GM23338 (cell line): Measurements from ENCODE around the gene SLC16A7. TPM values are rescaled to one million over a fixed set of nuclear protein-coding genes. Genes with fewer than 3 reads are reported as not detected.

Experiments
- ATAC-seq: fragments of 200-7000 bp; cut with Tn5 transposase; 3 replicates; pipeline ENCODE4 v1.9.1; 2020
- DNase-seq: peaks from one replicate; pipeline ENCODE4 v3.0.0-alpha.2; 2015; ENCODE audit warnings: low spot score
- H2AFZ ChIP-seq: fragments of 200-600 bp; sonication (generic); 2 replicates; pipeline ENCODE4 v1.8.0; 2016; ENCODE audit warnings: antibody characterized with exemption, mild to moderate bottlenecking, moderate library complexity
- H3F3A ChIP-seq: fragments of 200-600 bp; sonication (generic); replicated peaks from 2 replicates; pipeline ENCODE4 v1.8.0; 2017; ENCODE audit warnings: antibody characterized with exemption, mixed run types, low read depth
- H3K27ac ChIP-seq: fragments of 200-600 bp; sonication (generic); 2 replicates; pipeline ENCODE4 v1.6.1; 2016; ENCODE audit warnings: low read depth
- H3K27me3 ChIP-seq: fragments of 200-600 bp; sonication (generic); 2 replicates; pipeline ENCODE4 v1.8.0; 2016; ENCODE audit warnings: mild to moderate bottlenecking, mixed run types, moderate library complexity; ENCODE audit not compliant: insufficient read depth
- H3K36me3 ChIP-seq: fragments of 200-600 bp; sonication (generic); 2 replicates; pipeline ENCODE4 v1.8.0; 2016; ENCODE audit warnings: mild to moderate bottlenecking; ENCODE audit not compliant: insufficient read depth
- H3K4me1 ChIP-seq: fragments of 200-600 bp; sonication (generic); 2 replicates; pipeline ENCODE4 v1.8.0; 2016; ENCODE audit warnings: mild to moderate bottlenecking, moderate library complexity; ENCODE audit not compliant: insufficient read depth
- H3K4me2 ChIP-seq: fragments of 200-600 bp; sonication (generic); 2 replicates; pipeline ENCODE4 v1.7.1; 2017; ENCODE audit warnings: mixed run types
- H3K4me3 ChIP-seq: fragments of 200-600 bp; sonication (generic); 2 replicates; pipeline ENCODE4 v1.6.1; 2016; ENCODE audit warnings: mixed run types
- H3K79me2 ChIP-seq: fragments of 200-600 bp; sonication (generic); replicated peaks from 2 replicates; pipeline ENCODE4 v1.8.0; 2017; ENCODE audit warnings: mild to moderate bottlenecking; ENCODE audit not compliant: insufficient read depth
- H3K9me2 ChIP-seq: fragments of 200-600 bp; sonication (generic); 2 replicates; pipeline ENCODE4 v1.8.0; 2017; ENCODE audit not compliant: insufficient read depth
- H4K20me1 ChIP-seq: fragments of 200-600 bp; sonication (generic); replicated peaks from 2 replicates; pipeline ENCODE4 v1.8.0; 2017; ENCODE audit warnings: mild to moderate bottlenecking; ENCODE audit not compliant: insufficient read depth
- H3K27ac Mint-ChIP-seq: 2 replicates; pipeline ENCODE4 v1.8.0; 2020; ENCODE audit warnings: inconsistent platforms, mild to moderate bottlenecking, moderate library complexity, mixed read lengths
- H3K27me3 Mint-ChIP-seq: 3 replicates; pipeline ENCODE4 v1.8.0; 2022; ENCODE audit warnings: low read depth, mild to moderate bottlenecking, moderate library complexity, mixed read lengths, inconsistent platforms; ENCODE audit not compliant: insufficient read depth, poor library complexity
- H3K36me3 Mint-ChIP-seq: 3 replicates; pipeline ENCODE4 v1.8.0; 2021; ENCODE audit warnings: low read depth, mild to moderate bottlenecking, inconsistent platforms, moderate library complexity, mixed read lengths
- H3K4me1 Mint-ChIP-seq: 3 replicates; pipeline ENCODE4 v1.8.0; 2020; ENCODE audit warnings: mild to moderate bottlenecking, inconsistent platforms, mixed read lengths
- H3K4me3 Mint-ChIP-seq: 3 replicates; pipeline ENCODE4 v1.8.0; 2021; ENCODE audit warnings: moderate library complexity, mild to moderate bottlenecking, inconsistent platforms, mixed read lengths
- H3K9me3 Mint-ChIP-seq: 3 replicates; pipeline ENCODE4 v1.8.0; 2020; ENCODE audit warnings: moderate library complexity, mild to moderate bottlenecking, inconsistent platforms, mixed read lengths
- CREB1 ChIP-seq: fragments of 250-450 bp; sonication (Bioruptor Pico); IDR thresholded peaks from 2 replicates; pipeline ENCODE4 v1.5.0; 2020; ENCODE audit warnings: low read depth, mild to moderate bottlenecking, moderate library complexity
- EZH2 ChIP-seq: fragments of 200-600 bp; sonication (generic); IDR thresholded peaks from one replicate; pipeline ENCODE4 v1.8.0; 2017; ENCODE audit warnings: antibody characterized with exemption, mild to moderate bottlenecking, low read depth; ENCODE audit not compliant: unreplicated experiment
- EZH2phosphoT487 ChIP-seq: fragments of 200-600 bp; sonication (generic); IDR thresholded peaks from one replicate; pipeline ENCODE4 v1.8.1; 2018; ENCODE audit warnings: antibody characterized with exemption; ENCODE audit not compliant: unreplicated experiment
- JUNB ChIP-seq: IDR thresholded peaks from one replicate; pipeline ENCODE4 v1.6.1; 2016; ENCODE audit warnings: antibody characterized with exemption; ENCODE audit not compliant: unreplicated experiment
- NANOG ChIP-seq: IDR thresholded peaks from 2 replicates; pipeline ENCODE4 v1.6.1; 2016; ENCODE audit warnings: antibody characterized with exemption, borderline replicate concordance
- POLR2AphosphoS5 ChIP-seq: IDR thresholded peaks from 2 replicates; pipeline ENCODE4 v1.6.1; 2016; ENCODE audit warnings: antibody characterized with exemption, low read depth
- STAT1 ChIP-seq: IDR thresholded peaks from one replicate; pipeline ENCODE4 v1.6.1; 2016; ENCODE audit warnings: antibody characterized with exemption; ENCODE audit not compliant: unreplicated experiment
- ZNF114 ChIP-seq: fragments of 250-450 bp; sonication (Bioruptor Pico); IDR thresholded peaks from 2 replicates; pipeline ENCODE4 v1.5.0; 2020; ENCODE audit warnings: mild to moderate bottlenecking, moderate library complexity
- ZNF331 ChIP-seq: fragments of 250-450 bp; sonication (Bioruptor Pico); IDR thresholded peaks from 2 replicates; pipeline ENCODE4 v1.5.0; 2020; ENCODE audit warnings: low read depth, mild to moderate bottlenecking, moderate library complexity
- polyA plus RNA-seq: library from polyadenylated mRNA; unstranded; fragments of >200 nt; fragmentation: Nextera tagmentation; extraction: Ambion mirVana; gene quantifications from 2 replicates; pipeline ENCODE4 v1.2.1, GENCODE V29; 2016
- total RNA-seq: library from RNA; depleted of rRNA; stranded (reverse); fragments of >200 nt; shearing (Covaris generic); gene quantifications from 2 replicates; pipeline ENCODE4 v1.2.3, GENCODE V29; 2014
- TF ChIP-seq, protein P1 (sequence below): IDR thresholded peaks from 2 replicates; pipeline ENCODE4 v1.6.1; 2016; ENCODE audit warnings: antibody characterized with exemption
- TF ChIP-seq, protein P2 (sequence below), 2 experiments: fragments of 200-600 bp in 1 of 2; sonication (generic) in 1 of 2; conservative IDR thresholded peaks; 2 replicates each; pipeline versions ENCODE4 v1.5.1 to v1.6.1; 2016 to 2017; ENCODE audit warnings: antibody characterized with exemption in 2 of 2, low read depth in 2 of 2, mild to moderate bottlenecking in 2 of 2, moderate library complexity in 1 of 2
- TF ChIP-seq, protein P3 (sequence below): IDR thresholded peaks from one replicate; pipeline ENCODE4 v1.6.1; 2018; ENCODE audit warnings: antibody characterized with exemption; ENCODE audit not compliant: unreplicated experiment
- TF ChIP-seq, protein P4 (sequence below): fragments of 250-450 bp; sonication (Bioruptor Pico); IDR thresholded peaks from 2 replicates; pipeline ENCODE4 v1.5.0; 2020; ENCODE audit warnings: mild to moderate bottlenecking, moderate library complexity

SLC16A7 gene
- total and polyA plus RNA-seq, 2 experiments from 2014 or later: 2.8 to 4.3 TPM

DNA sequence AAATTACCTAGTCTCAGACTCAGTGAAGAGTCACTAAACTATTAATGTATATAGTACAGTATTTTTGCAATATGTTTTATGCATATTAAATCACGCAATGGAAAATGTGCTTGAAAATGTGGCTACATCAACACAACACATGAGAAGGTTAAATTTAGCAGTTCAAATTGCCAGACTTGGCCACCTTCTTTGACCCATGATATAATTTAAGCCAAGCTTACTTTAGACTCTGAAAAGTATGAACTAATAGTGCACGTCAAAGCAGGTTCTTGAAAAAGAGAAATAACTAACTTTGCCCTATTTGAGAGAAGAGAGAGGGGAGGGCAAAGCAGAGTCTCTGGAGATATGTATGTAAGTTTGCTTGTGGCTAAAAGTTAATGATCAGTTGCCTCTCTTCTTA is 68.7 kb downstream of the SLC16A7 start:
- no peak overlapping the region for H3K27ac Mint-ChIP-seq
- H3K4me2 ChIP-seq: no peak overlapping the region
- ATAC-seq (no peak), DNase-seq (no peak)
- no peaks in the 10 kb centered on the region for H3K36me3 ChIP-seq
- no peak overlapping the region for H2AFZ ChIP-seq
- no peak overlapping the region for H3K4me3 Mint-ChIP-seq
- H3K79me2 ChIP-seq: no peaks in the 10 kb centered on the region
- H3K9me3 Mint-ChIP-seq: peaks cover 33% of the 10 kb centered on the region
- H3K27me3 Mint-ChIP-seq: no peaks in the 10 kb centered on the region
- no peaks in the 10 kb centered on the region for H3K4me1 ChIP-seq
- H3K4me3 ChIP-seq: no peak overlapping the region
- H3K27me3 ChIP-seq: no peaks in the 10 kb centered on the region
- H3K4me1 Mint-ChIP-seq: no peaks in the 10 kb centered on the region
- H3K36me3 Mint-ChIP-seq: peaks cover 31% of the 10 kb centered on the region
- TF ChIP-seq, protein P1, sequence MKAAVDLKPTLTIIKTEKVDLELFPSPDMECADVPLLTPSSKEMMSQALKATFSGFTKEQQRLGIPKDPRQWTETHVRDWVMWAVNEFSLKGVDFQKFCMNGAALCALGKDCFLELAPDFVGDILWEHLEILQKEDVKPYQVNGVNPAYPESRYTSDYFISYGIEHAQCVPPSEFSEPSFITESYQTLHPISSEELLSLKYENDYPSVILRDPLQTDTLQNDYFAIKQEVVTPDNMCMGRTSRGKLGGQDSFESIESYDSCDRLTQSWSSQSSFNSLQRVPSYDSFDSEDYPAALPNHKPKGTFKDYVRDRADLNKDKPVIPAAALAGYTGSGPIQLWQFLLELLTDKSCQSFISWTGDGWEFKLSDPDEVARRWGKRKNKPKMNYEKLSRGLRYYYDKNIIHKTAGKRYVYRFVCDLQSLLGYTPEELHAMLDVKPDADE: no peak
- no peak for TF ChIP-seq NANOG
- no peak for TF ChIP-seq EZH2
- TF ChIP-seq STAT1: no peak
- no peak for TF ChIP-seq POLR2AphosphoS5
- TF ChIP-seq EZH2phosphoT487: no peak
- TF ChIP-seq ZNF331 (CRISPR knock-in tag): no peak
- TF ChIP-seq, protein P2, sequence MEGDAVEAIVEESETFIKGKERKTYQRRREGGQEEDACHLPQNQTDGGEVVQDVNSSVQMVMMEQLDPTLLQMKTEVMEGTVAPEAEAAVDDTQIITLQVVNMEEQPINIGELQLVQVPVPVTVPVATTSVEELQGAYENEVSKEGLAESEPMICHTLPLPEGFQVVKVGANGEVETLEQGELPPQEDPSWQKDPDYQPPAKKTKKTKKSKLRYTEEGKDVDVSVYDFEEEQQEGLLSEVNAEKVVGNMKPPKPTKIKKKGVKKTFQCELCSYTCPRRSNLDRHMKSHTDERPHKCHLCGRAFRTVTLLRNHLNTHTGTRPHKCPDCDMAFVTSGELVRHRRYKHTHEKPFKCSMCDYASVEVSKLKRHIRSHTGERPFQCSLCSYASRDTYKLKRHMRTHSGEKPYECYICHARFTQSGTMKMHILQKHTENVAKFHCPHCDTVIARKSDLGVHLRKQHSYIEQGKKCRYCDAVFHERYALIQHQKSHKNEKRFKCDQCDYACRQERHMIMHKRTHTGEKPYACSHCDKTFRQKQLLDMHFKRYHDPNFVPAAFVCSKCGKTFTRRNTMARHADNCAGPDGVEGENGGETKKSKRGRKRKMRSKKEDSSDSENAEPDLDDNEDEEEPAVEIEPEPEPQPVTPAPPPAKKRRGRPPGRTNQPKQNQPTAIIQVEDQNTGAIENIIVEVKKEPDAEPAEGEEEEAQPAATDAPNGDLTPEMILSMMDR (conservative IDR thresholded peaks at IDR 0.05; ENCODE audit: low read depth in 2 of 2): no peak
- TF ChIP-seq CREB1: no peak
- no peak for TF ChIP-seq JUNB
- TF ChIP-seq, protein P3, sequence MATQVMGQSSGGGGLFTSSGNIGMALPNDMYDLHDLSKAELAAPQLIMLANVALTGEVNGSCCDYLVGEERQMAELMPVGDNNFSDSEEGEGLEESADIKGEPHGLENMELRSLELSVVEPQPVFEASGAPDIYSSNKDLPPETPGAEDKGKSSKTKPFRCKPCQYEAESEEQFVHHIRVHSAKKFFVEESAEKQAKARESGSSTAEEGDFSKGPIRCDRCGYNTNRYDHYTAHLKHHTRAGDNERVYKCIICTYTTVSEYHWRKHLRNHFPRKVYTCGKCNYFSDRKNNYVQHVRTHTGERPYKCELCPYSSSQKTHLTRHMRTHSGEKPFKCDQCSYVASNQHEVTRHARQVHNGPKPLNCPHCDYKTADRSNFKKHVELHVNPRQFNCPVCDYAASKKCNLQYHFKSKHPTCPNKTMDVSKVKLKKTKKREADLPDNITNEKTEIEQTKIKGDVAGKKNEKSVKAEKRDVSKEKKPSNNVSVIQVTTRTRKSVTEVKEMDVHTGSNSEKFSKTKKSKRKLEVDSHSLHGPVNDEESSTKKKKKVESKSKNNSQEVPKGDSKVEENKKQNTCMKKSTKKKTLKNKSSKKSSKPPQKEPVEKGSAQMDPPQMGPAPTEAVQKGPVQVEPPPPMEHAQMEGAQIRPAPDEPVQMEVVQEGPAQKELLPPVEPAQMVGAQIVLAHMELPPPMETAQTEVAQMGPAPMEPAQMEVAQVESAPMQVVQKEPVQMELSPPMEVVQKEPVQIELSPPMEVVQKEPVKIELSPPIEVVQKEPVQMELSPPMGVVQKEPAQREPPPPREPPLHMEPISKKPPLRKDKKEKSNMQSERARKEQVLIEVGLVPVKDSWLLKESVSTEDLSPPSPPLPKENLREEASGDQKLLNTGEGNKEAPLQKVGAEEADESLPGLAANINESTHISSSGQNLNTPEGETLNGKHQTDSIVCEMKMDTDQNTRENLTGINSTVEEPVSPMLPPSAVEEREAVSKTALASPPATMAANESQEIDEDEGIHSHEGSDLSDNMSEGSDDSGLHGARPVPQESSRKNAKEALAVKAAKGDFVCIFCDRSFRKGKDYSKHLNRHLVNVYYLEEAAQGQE: no peak
- TF ChIP-seq ZNF114 (CRISPR knock-in tag): no peak
- TF ChIP-seq, protein P4, sequence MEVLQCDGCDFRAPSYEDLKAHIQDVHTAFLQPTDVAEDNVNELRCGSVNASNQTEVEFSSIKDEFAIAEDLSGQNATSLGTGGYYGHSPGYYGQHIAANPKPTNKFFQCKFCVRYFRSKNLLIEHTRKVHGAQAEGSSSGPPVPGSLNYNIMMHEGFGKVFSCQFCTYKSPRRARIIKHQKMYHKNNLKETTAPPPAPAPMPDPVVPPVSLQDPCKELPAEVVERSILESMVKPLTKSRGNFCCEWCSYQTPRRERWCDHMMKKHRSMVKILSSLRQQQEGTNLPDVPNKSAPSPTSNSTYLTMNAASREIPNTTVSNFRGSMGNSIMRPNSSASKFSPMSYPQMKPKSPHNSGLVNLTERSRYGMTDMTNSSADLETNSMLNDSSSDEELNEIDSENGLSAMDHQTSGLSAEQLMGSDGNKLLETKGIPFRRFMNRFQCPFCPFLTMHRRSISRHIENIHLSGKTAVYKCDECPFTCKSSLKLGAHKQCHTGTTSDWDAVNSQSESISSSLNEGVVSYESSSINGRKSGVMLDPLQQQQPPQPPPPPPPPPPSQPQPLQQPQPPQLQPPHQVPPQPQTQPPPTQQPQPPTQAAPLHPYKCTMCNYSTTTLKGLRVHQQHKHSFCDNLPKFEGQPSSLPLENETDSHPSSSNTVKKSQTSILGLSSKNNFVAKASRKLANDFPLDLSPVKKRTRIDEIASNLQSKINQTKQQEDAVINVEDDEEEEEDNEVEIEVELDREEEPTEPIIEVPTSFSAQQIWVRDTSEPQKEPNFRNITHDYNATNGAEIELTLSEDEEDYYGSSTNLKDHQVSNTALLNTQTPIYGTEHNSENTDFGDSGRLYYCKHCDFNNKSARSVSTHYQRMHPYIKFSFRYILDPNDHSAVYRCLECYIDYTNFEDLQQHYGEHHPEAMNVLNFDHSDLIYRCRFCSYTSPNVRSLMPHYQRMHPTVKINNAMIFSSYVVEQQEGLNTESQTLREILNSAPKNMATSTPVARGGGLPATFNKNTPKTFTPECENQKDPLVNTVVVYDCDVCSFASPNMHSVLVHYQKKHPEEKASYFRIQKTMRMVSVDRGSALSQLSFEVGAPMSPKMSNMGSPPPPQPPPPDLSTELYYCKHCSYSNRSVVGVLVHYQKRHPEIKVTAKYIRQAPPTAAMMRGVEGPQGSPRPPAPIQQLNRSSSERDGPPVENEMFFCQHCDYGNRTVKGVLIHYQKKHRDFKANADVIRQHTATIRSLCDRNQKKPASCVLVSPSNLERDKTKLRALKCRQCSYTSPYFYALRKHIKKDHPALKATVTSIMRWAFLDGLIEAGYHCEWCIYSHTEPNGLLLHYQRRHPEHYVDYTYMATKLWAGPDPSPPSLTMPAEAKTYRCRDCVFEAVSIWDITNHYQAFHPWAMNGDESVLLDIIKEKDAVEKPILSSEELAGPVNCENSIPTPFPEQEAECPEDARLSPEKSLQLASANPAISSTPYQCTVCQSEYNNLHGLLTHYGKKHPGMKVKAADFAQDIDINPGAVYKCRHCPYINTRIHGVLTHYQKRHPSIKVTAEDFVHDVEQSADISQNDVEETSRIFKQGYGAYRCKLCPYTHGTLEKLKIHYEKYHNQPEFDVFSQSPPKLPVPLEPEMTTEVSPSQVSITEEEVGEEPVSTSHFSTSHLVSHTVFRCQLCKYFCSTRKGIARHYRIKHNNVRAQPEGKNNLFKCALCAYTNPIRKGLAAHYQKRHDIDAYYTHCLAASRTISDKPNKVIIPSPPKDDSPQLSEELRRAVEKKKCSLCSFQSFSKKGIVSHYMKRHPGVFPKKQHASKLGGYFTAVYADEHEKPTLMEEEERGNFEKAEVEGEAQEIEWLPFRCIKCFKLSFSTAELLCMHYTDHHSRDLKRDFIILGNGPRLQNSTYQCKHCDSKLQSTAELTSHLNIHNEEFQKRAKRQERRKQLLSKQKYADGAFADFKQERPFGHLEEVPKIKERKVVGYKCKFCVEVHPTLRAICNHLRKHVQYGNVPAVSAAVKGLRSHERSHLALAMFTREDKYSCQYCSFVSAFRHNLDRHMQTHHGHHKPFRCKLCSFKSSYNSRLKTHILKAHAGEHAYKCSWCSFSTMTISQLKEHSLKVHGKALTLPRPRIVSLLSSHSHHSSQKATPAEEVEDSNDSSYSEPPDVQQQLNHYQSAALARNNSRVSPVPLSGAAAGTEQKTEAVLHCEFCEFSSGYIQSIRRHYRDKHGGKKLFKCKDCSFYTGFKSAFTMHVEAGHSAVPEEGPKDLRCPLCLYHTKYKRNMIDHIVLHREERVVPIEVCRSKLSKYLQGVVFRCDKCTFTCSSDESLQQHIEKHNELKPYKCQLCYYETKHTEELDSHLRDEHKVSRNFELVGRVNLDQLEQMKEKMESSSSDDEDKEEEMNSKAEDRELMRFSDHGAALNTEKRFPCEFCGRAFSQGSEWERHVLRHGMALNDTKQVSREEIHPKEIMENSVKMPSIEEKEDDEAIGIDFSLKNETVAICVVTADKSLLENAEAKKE: no peak
- H3F3A ChIP-seq: no peaks in the 10 kb centered on the region
- H3K27ac ChIP-seq: no peak overlapping the region
- no peaks in the 10 kb centered on the region for H3K9me2 ChIP-seq
- no peaks in the 10 kb centered on the region for H4K20me1 ChIP-seq
